DOHH2 (cell line): ENCODE data around the gene CEP68.

Experiments used
- CTCF ChIP-seq: fragments of 200-600 bp; sonication (generic); IDR thresholded peaks from one replicate; pipeline ENCODE4 v1.5.1; 2014; ENCODE audit warnings: antibody characterized with exemption, mild to moderate bottlenecking, low read depth, low read length; ENCODE audit not compliant: poor library complexity, severe bottlenecking
- EZH2phosphoT487 ChIP-seq: fragments of 200-600 bp; sonication (generic); IDR thresholded peaks from 2 replicates; pipeline ENCODE4 v1.6.1; 2017; ENCODE audit warnings: borderline replicate concordance, mild to moderate bottlenecking, antibody characterized with exemption, low read length, moderate library complexity, mixed read lengths

- no peak for TF ChIP-seq CTCF
- no peak for TF ChIP-seq EZH2phosphoT487
These were observed 29.3 kb upstream of the CEP68 start for GRCh38 chr2:65026704-65027464.
